PC-9 (cell line): ENCODE data around the gene CRTC3. TPM values are rescaled to one million over a fixed set of nuclear protein-coding genes. Genes with fewer than 3 reads are reported as not detected.

Experiments used
- BruUV-seq: library from RNA; stranded (reverse); fragments of 400-500 nt; replicated peaks from 2 replicates; lab custom pipeline; 2021; lab: Mats Ljungman, UMichigan
- CTCF ChIA-PET: fragments of 300-600 bp; sonication (Branson Sonifier 250); formaldehyde crosslinking; loops from one replicate; lab custom pipeline; 2022; ENCODE audit warnings: antibody characterized with exemption; lab: Charles Lee
- POLR2A ChIA-PET: fragments of 300-600 bp; sonication (Branson Sonifier 250); formaldehyde crosslinking; loops from one replicate; lab custom pipeline; 2022; ENCODE audit warnings: antibody characterized with exemption; ENCODE audit not compliant: unreplicated experiment; lab: Charles Lee
- DNase-seq, 2 experiments: peaks; one replicate each; pipeline versions ENCODE4 v3.0.0 to v3.0.0-alpha.2; 2015 to 2022; ENCODE audit warnings: mixed read lengths in 1 of 2
- H2AFZ ChIP-seq: fragments of 200-600 bp; sonication (generic); 2 replicates; pipeline ENCODE4 v1.8.1; 2017; ENCODE audit warnings: antibody characterized with exemption
- H3F3A ChIP-seq: fragments of 200-600 bp; sonication (generic); 2 replicates; pipeline ENCODE4 v1.8.1; 2017; ENCODE audit warnings: antibody characterized with exemption, mild to moderate bottlenecking, low read depth; ENCODE audit not compliant: insufficient read depth
- H3K27ac ChIP-seq: fragments of 200-600 bp; sonication (generic); 2 replicates; pipeline ENCODE4 v1.6.1; 2016; ENCODE audit warnings: mixed run types
- H3K27me3 ChIP-seq: fragments of 200-600 bp; sonication (generic); 2 replicates; pipeline ENCODE4 v1.6.1; 2016; ENCODE audit warnings: low read depth, mixed run types; ENCODE audit not compliant: insufficient read depth
- H3K36me3 ChIP-seq: fragments of 200-600 bp; sonication (generic); 2 replicates; pipeline ENCODE4 v1.6.1; 2016; ENCODE audit warnings: low read depth, mixed run types
- H3K4me1 ChIP-seq: fragments of 200-600 bp; sonication (generic); replicated peaks from 2 replicates; pipeline ENCODE4 v1.6.1; 2016; ENCODE audit warnings: mixed run types; ENCODE audit not compliant: insufficient read depth
- H3K4me2 ChIP-seq: fragments of 200-600 bp; sonication (generic); 2 replicates; pipeline ENCODE4 v1.6.1; 2017; ENCODE audit warnings: mixed run types
- H3K4me3 ChIP-seq: fragments of 200-600 bp; sonication (generic); 2 replicates; pipeline ENCODE4 v1.6.1; 2016; ENCODE audit warnings: mixed run types
- H3K79me2 ChIP-seq: fragments of 200-600 bp; sonication (generic); 2 replicates; pipeline ENCODE4 v1.6.1; 2017; ENCODE audit warnings: low read depth, mixed run types
- H3K9me2 ChIP-seq: fragments of 200-600 bp; sonication (generic); 2 replicates; pipeline ENCODE4 v1.8.1; 2017; ENCODE audit warnings: mild to moderate bottlenecking; ENCODE audit not compliant: insufficient read depth
- H3K9me3 ChIP-seq: fragments of 200-600 bp; sonication (generic); 2 replicates; pipeline ENCODE4 v1.8.1; 2016; ENCODE audit warnings: low read depth; ENCODE audit not compliant: insufficient read depth
- H4K20me1 ChIP-seq: fragments of 200-600 bp; sonication (generic); 2 replicates; pipeline ENCODE4 v1.8.1; 2017; ENCODE audit not compliant: insufficient read depth
- CTCF ChIP-seq: fragments of 200-600 bp; sonication (generic); conservative IDR thresholded peaks from 2 replicates; pipeline ENCODE4 v1.6.1; 2017; ENCODE audit warnings: mixed run types, antibody characterized with exemption, mild to moderate bottlenecking, moderate library complexity
- EZH2 ChIP-seq: fragments of 200-600 bp; sonication (generic); IDR thresholded peaks from 2 replicates; pipeline ENCODE4 v1.8.0; 2017; ENCODE audit warnings: antibody characterized with exemption, low read depth
- intact Hi-C: fragments of 100-400 bp; cut with micrococcal nuclease; formaldehyde crosslinking; loops from one replicate; pipeline ENCODE4 v1.10.0; 2022; ENCODE audit not compliant: unreplicated experiment
- total RNA-seq: library from RNA; stranded (reverse); gene quantifications from 2 replicates; pipeline ENCODE4 v1.2.3, GENCODE V29; 2021

Gene CRTC3
- total RNA-seq, 1 experiment from 2014 or later, result 18.6 TPM

- Histone ChIP-seq H3F3A (peaks cover 6% of the 10 kb centered on the region; the same call in 1 of the 2 replicates), H3K9me2 (no peaks in the 10 kb centered on the region), H4K20me1 (no peaks in the 10 kb centered on the region), H3K4me3 (no peak overlapping the region), H3K27ac (no peak overlapping the region), H3K4me2 (no peak overlapping the region), H2AFZ (no peak overlapping the region), H3K27me3 (no peaks in the 10 kb centered on the region), H3K9me3 (no peaks in the 10 kb centered on the region), H3K36me3 (peaks cover 27% of the 10 kb centered on the region), H3K4me1 (no peaks in the 10 kb centered on the region), H3K79me2 (no peaks in the 10 kb centered on the region)
- DNase-seq, result no peak
- ChIA-PET CTCF (no interaction called here), POLR2A (no interaction called here)
- intact Hi-C loops, result no loop called here
- TF ChIP-seq CTCF, result no peak
- no peak for TF ChIP-seq EZH2
- BruUV-seq, result no TSS peak
These were observed 36.1 kb upstream of the CRTC3 start for GRCh38 chr15:90493647-90494046.

- no peak overlapping the region for H3K4me2 ChIP-seq
- H3K9me3 ChIP-seq, result no peaks in the 10 kb centered on the region
- intact Hi-C loops, result no loop called here
- no peaks in the 10 kb centered on the region for H4K20me1 ChIP-seq
- peaks cover 32% of the 10 kb centered on the region for H3K36me3 ChIP-seq
- H3K4me1 ChIP-seq, result no peaks in the 10 kb centered on the region
- no peaks in the 10 kb centered on the region for H3K79me2 ChIP-seq
- no TSS peak for BruUV-seq
- no peaks in the 10 kb centered on the region for H3F3A ChIP-seq
- CTCF ChIA-PET, result no interaction called here
- H3K4me3 ChIP-seq, result no peak overlapping the region
- POLR2A ChIA-PET, result no interaction called here
- no peak overlapping the region for H2AFZ ChIP-seq
- DNase-seq, result no peak
- H3K27ac ChIP-seq, result no peak overlapping the region
- H3K27me3 ChIP-seq, result no peaks in the 10 kb centered on the region
- H3K9me2 ChIP-seq, result no peaks in the 10 kb centered on the region
- no peak for TF ChIP-seq EZH2
- TF ChIP-seq CTCF, result no peak
These were observed 34.7 kb upstream of the CRTC3 start for GRCh38 chr15:90495067-90495466.

GRCh38 chr15:90496791-90497190 lies 32.9 kb upstream of the CRTC3 start:
- POLR2A ChIA-PET, result no interaction called here
- intact Hi-C loops, result no loop called here

More at GRCh38 chr15:90496791-90497190, 32.9 kb upstream of the CRTC3 start:
- no peak for DNase-seq
- no peaks in the 10 kb centered on the region for H3K9me2 ChIP-seq
- H3K4me1 ChIP-seq, result no peaks in the 10 kb centered on the region
- no peak overlapping the region for H3K4me2 ChIP-seq
- H3K27me3 ChIP-seq, result no peaks in the 10 kb centered on the region
- no peaks in the 10 kb centered on the region for H3K79me2 ChIP-seq
- TF ChIP-seq EZH2, result no peak
- no peak for TF ChIP-seq CTCF
- H3K36me3 ChIP-seq, result peaks cover 34% of the 10 kb centered on the region
- H3F3A ChIP-seq, result no peaks in the 10 kb centered on the region
- H3K27ac ChIP-seq, result no peak overlapping the region
- no TSS peak for BruUV-seq
- no peaks in the 10 kb centered on the region for H4K20me1 ChIP-seq
- H3K9me3 ChIP-seq, result no peaks in the 10 kb centered on the region
- CTCF ChIA-PET, result interaction anchor here (0.6 kb wide), 1 partner anchor 28 kb away, joined by 3 read pairs; no protein-coding TSS in a partner anchor
- no peak overlapping the region for H2AFZ ChIP-seq
- H3K4me3 ChIP-seq, result no peak overlapping the region
